Kasumi-1 (cell line): ENCODE data around the gene UNK.

Experiments
- DNase-seq, 2 experiments: peaks; one replicate each; lab custom pipeline; 2025; lab: John Stamatoyannopoulos, UW

UNK gene

GRCh38 chr17:75835654-75835987, 51.0 kb downstream of the UNK start:
- no peak for DNase-seq

- no peak for DNase-seq
Measured at GRCh38 chr17:75836605-75837004, 52.0 kb downstream of the UNK start.

- DNase-seq: no peak
Measured at GRCh38 chr17:75837899-75838298, 53.3 kb downstream of the UNK start.

GRCh38 chr17:75838410-75838809, 53.8 kb downstream of the UNK start:
- no peak for DNase-seq

GRCh38 chr17:75839942-75840798, 55.6 kb downstream of the UNK start:
- DNase-seq: no peak

GRCh38 chr17:75840799-75841164, 56.2 kb downstream of the UNK start:
- no peak for DNase-seq

- no peak for DNase-seq
Measured at GRCh38 chr17:75842411-75842810, 57.8 kb downstream of the UNK start.

- DNase-seq: no peak
Measured at GRCh38 chr17:75842963-75843576, 58.5 kb downstream of the UNK start.

GRCh38 chr17:75843577-75844529, 59.2 kb downstream of the UNK start, which contains the start of gene UNC13D:
Gene UNC13D, minus strand, starts transcription at chr17:75844404. Its CDS starts 67 bp downstream, at chr17:75844337.
- DNase-seq: peak; percentile 85 to 91

GRCh38 chr17:75844530-75845057, 60.0 kb downstream of the UNK start:
- DNase-seq: peak; percentile 85 to 91

- DNase-seq: peak; percentile 97 to 98
Measured at GRCh38 chr17:75845058-75845711, 60.6 kb downstream of the UNK start.

- no peak for DNase-seq
Measured at GRCh38 chr17:75845933-75846691, 61.5 kb downstream of the UNK start.

- DNase-seq: no peak
Measured at GRCh38 chr17:75846692-75847613, 62.3 kb downstream of the UNK start.

GRCh38 chr17:75847614-75848522, 63.3 kb downstream of the UNK start:
- DNase-seq: no peak

- peak; percentile 66 to 78 for DNase-seq
Measured at GRCh38 chr17:75848523-75849278, 64.1 kb downstream of the UNK start.

GRCh38 chr17:75849279-75849646, 64.7 kb downstream of the UNK start:
- no peak for DNase-seq

GRCh38 chr17:75849724-75850123, 65.1 kb downstream of the UNK start:
- no peak for DNase-seq
